Measurements from ENCODE around the gene RPLP1.

RPLP1 gene

DNA sequence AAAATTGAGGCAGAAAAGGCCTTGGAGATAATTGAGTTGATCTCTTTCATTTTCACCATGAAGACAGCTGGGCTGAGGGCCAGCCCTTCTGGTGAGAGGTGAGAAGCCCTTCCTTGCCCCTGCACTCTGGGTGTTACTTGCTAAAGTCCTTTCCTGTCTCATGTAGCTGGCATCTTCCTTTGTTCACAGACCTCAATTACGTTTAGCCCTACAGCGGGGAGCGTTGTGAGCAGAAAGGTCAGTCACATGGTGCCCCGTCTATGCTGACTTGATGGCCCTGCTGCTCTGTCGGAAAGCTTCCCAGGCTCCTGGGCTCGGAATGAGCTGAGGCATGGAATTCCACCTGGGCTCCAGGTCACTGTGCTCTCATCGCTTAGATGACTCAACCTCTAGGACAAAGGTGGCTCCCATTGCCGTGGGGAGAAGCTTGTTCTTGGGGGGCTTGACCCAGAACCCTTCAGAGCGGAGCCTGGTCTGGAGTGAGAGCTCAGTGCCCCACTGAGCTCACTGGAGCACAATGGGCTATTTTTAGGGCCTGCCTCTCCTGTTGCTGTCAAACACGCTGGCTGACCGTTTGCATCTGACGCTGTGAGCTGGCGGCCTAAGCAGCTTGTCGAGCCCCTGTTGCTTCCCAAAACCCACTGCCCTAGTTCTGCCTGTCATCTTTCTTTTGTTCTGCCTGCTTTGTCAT lies 47.0 kb downstream of the RPLP1 start:
- H3K4me2 ChIP-seq (ENCODE audit: low read depth, low read length) = no peak overlapping the region
- no peak overlapping the region for H3K4me3 ChIP-seq (ENCODE audit: low read length)
- no peaks in the 10 kb centered on the region for H3K9me2 ChIP-seq (replicated peaks; ENCODE audit: insufficient read depth, low read length)
- no peaks in the 10 kb centered on the region for H3K36me3 ChIP-seq (replicated peaks; ENCODE audit: insufficient read depth, low read length)
- no peaks in the 10 kb centered on the region for H3K27me3 ChIP-seq (replicated peaks; ENCODE audit: insufficient read depth, low read length)
- DNase-seq = no peak
- H3F3A ChIP-seq (ENCODE audit: insufficient read depth, low read length) = no peaks in the 10 kb centered on the region
- H3K27ac ChIP-seq (ENCODE audit: low read length) = no peak overlapping the region
- no peak overlapping the region for H2AFZ ChIP-seq (ENCODE audit: low read length)
- no peaks in the 10 kb centered on the region for H4K20me1 ChIP-seq (ENCODE audit: insufficient read depth, low read length)
- no peaks in the 10 kb centered on the region for H3K79me2 ChIP-seq (ENCODE audit: low read length)
- H3K4me1 ChIP-seq (ENCODE audit: low read length) = no peaks in the 10 kb centered on the region
- TF ChIP-seq, protein P1, sequence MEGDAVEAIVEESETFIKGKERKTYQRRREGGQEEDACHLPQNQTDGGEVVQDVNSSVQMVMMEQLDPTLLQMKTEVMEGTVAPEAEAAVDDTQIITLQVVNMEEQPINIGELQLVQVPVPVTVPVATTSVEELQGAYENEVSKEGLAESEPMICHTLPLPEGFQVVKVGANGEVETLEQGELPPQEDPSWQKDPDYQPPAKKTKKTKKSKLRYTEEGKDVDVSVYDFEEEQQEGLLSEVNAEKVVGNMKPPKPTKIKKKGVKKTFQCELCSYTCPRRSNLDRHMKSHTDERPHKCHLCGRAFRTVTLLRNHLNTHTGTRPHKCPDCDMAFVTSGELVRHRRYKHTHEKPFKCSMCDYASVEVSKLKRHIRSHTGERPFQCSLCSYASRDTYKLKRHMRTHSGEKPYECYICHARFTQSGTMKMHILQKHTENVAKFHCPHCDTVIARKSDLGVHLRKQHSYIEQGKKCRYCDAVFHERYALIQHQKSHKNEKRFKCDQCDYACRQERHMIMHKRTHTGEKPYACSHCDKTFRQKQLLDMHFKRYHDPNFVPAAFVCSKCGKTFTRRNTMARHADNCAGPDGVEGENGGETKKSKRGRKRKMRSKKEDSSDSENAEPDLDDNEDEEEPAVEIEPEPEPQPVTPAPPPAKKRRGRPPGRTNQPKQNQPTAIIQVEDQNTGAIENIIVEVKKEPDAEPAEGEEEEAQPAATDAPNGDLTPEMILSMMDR (IDR thresholded peaks at IDR 0.05; ENCODE audit: low read length) = no peak
- no peak for TF ChIP-seq EZH2 (optimal IDR thresholded peaks at IDR 0.05; ENCODE audit: low read depth, low read length)
- TF ChIP-seq EZH2phosphoT487 (IDR thresholded peaks at IDR 0.05; ENCODE audit: low read length) = no peak
- H3K9me3 ChIP-seq (replicated peaks; ENCODE audit: insufficient read depth, low read length) = no peaks in the 10 kb centered on the region
- H3K9ac ChIP-seq (ENCODE audit: low read length) = no peak overlapping the region

DNA sequence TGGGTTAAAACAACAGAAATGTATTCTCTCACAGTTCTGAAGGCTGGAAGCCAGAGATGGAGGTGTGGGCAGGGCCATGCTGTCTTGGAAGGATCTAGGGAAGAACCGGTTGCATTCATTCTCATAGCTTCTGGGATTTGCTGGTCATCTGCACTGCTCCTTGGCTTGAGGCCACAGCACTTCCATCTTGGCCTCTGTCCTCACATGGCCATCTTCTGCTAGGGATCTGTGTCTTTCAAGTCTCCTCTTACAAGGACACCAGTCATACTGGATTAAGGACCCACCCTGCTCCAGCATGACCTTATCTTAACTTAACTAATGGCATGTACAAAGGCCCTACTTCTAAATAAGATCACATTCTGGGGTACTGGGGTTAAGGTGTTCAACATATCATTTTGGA lies 47.7 kb downstream of the RPLP1 start:
- H3F3A ChIP-seq (ENCODE audit: insufficient read depth, low read length) = no peaks in the 10 kb centered on the region
- no peak for TF ChIP-seq EZH2 (optimal IDR thresholded peaks at IDR 0.05; ENCODE audit: low read depth, low read length)
- TF ChIP-seq, protein P1 (IDR thresholded peaks at IDR 0.05; ENCODE audit: low read length) = no peak
- no peak for TF ChIP-seq EZH2phosphoT487 (IDR thresholded peaks at IDR 0.05; ENCODE audit: low read length)

DNA sequence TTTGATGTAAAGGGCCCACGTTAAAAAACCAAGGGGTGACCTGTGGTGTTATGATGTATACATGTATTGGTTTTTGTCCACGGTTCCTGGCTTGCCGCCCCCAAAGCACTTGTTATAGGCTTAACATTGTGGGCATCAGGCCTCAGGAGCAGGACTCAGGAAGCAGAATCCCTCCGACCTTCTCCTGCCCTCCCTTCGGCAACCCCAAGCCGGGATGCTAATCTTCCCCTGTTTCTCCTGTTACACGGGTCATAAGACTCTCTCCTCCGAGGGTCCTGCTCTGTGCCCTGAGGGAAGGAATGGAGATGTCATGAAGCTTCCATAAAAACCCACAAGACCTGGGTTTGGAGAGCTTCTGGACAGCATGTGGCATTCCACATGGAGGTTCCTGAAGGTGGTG lies 48.8 kb downstream of the RPLP1 start:
- H3K9me3 ChIP-seq (replicated peaks; ENCODE audit: insufficient read depth, low read length) = no peaks in the 10 kb centered on the region
- H3K36me3 ChIP-seq (replicated peaks; ENCODE audit: insufficient read depth, low read length) = no peaks in the 10 kb centered on the region
- TF ChIP-seq EZH2 (optimal IDR thresholded peaks at IDR 0.05; ENCODE audit: low read depth, low read length) (no peak), EZH2phosphoT487 (IDR thresholded peaks at IDR 0.05; ENCODE audit: low read length) (no peak)

More for the DNA sequence above, 47.7 kb downstream of the RPLP1 start:
- Histone ChIP-seq H3K9me2 (replicated peaks; ENCODE audit: insufficient read depth, low read length) (no peaks in the 10 kb centered on the region), H3K36me3 (replicated peaks; ENCODE audit: insufficient read depth, low read length) (no peaks in the 10 kb centered on the region), H4K20me1 (ENCODE audit: insufficient read depth, low read length) (no peaks in the 10 kb centered on the region), H2AFZ (ENCODE audit: low read length) (no peak overlapping the region), H3K79me2 (ENCODE audit: low read length) (no peaks in the 10 kb centered on the region), H3K4me3 (ENCODE audit: low read length) (no peak overlapping the region), H3K27ac (ENCODE audit: low read length) (no peak overlapping the region), H3K9me3 (replicated peaks; ENCODE audit: insufficient read depth, low read length) (no peaks in the 10 kb centered on the region), H3K27me3 (replicated peaks; ENCODE audit: insufficient read depth, low read length) (no peaks in the 10 kb centered on the region), H3K9ac (ENCODE audit: low read length) (no peak overlapping the region), H3K4me2 (ENCODE audit: low read depth, low read length) (no peak overlapping the region), H3K4me1 (ENCODE audit: low read length) (no peaks in the 10 kb centered on the region)
- DNase-seq = no peak

DNA sequence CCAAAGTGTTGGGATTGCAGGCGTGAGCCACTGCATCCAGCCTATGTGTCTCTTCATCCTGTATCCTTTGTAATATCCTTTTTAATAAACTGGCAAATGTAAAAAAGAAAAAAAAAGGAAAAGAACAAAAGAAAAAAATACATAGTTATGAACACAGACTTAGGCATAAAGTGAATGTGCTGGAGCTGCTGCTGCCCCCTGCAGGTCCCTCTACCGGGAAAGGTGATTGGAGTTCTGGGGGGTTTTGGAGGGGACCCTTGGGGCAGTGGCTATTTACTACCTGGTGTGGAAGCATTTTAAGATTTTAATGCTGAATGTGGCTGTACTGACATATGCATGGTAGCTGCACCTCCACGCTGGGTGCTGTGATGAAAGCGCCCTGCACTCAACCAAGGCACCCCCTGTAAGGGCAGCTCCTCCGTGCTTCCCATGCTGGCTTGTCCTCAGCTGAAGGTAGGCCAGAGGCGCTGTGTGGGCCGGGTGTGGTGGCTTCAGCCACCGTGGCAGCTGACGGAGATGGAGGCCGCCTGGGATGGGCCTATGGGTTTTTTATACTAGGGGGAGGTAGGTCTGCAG lies 49.9 kb downstream of the RPLP1 start:
- Histone ChIP-seq H3K27me3 (replicated peaks; ENCODE audit: insufficient read depth, low read length) (no peaks in the 10 kb centered on the region), H3K9me2 (replicated peaks; ENCODE audit: insufficient read depth, low read length) (no peaks in the 10 kb centered on the region), H3K27ac (ENCODE audit: low read length) (no peak overlapping the region), H2AFZ (ENCODE audit: low read length) (no peak overlapping the region), H3K4me3 (ENCODE audit: low read length) (no peak overlapping the region), H3K4me2 (ENCODE audit: low read depth, low read length) (no peak overlapping the region), H3K9ac (ENCODE audit: low read length) (no peak overlapping the region), H3K4me1 (ENCODE audit: low read length) (no peaks in the 10 kb centered on the region), H3K9me3 (replicated peaks; ENCODE audit: insufficient read depth, low read length) (no peaks in the 10 kb centered on the region), H3K36me3 (replicated peaks; ENCODE audit: insufficient read depth, low read length) (no peaks in the 10 kb centered on the region), H3F3A (ENCODE audit: insufficient read depth, low read length) (no peaks in the 10 kb centered on the region), H3K79me2 (ENCODE audit: low read length) (no peaks in the 10 kb centered on the region), H4K20me1 (ENCODE audit: insufficient read depth, low read length) (no peaks in the 10 kb centered on the region)
- no peak for DNase-seq
- TF ChIP-seq, protein P1 (IDR thresholded peaks at IDR 0.05; ENCODE audit: low read length) = peak; percentile 8; the same call in 1 of the 2 replicates
- TF ChIP-seq EZH2 (optimal IDR thresholded peaks at IDR 0.05; ENCODE audit: low read depth, low read length) = no peak

More for the DNA sequence above, 48.8 kb downstream of the RPLP1 start:
- H3K79me2 ChIP-seq (ENCODE audit: low read length) = no peaks in the 10 kb centered on the region
- no peaks in the 10 kb centered on the region for H3K27me3 ChIP-seq (replicated peaks; ENCODE audit: insufficient read depth, low read length)
- no peaks in the 10 kb centered on the region for H3K4me1 ChIP-seq (ENCODE audit: low read length)
- no peak overlapping the region for H3K4me2 ChIP-seq (ENCODE audit: low read depth, low read length)
- H3K9ac ChIP-seq (ENCODE audit: low read length) = no peak overlapping the region
- no peak for DNase-seq
- no peaks in the 10 kb centered on the region for H4K20me1 ChIP-seq (ENCODE audit: insufficient read depth, low read length)
- H3F3A ChIP-seq (ENCODE audit: insufficient read depth, low read length) = no peaks in the 10 kb centered on the region
- no peaks in the 10 kb centered on the region for H3K9me2 ChIP-seq (replicated peaks; ENCODE audit: insufficient read depth, low read length)
- H3K27ac ChIP-seq (ENCODE audit: low read length) = no peak overlapping the region
- H3K4me3 ChIP-seq (ENCODE audit: low read length) = no peak overlapping the region
- H2AFZ ChIP-seq (ENCODE audit: low read length) = no peak overlapping the region
